IMR-90 (cell line): Measurements from ENCODE around the gene HYAL1. TPM values are rescaled to one million over a fixed set of nuclear protein-coding genes. Genes with fewer than 3 reads are reported as not detected.
A peak's percentile ranks its signal among the peaks of the same experiment; 100 is the strongest.

Source experiments
- ATAC-seq: fragments of 200-7000 bp; cut with Tn5 transposase; 2 replicates; pipeline ENCODE4 v1.9.1; 2020; ENCODE audit warnings: low read depth, mild to moderate bottlenecking, moderate library complexity
- BruUV-seq: library from RNA; stranded (reverse); fragments of 400-500 nt; replicated peaks from 2 replicates; lab custom pipeline; 2021; lab: Mats Ljungman, UMichigan
- CTCF ChIA-PET: fragments of 300-600 bp; formaldehyde crosslinking; extraction: SDS; loops from one replicate; lab custom pipeline; 2021; ENCODE audit warnings: antibody characterized with exemption; lab: Yijun Ruan, JAX
- POLR2A ChIA-PET: fragments of 300-600 bp; sonication (Branson Sonifier 250); formaldehyde crosslinking; loops from one replicate; lab custom pipeline; 2022; ENCODE audit warnings: antibody characterized with exemption; ENCODE audit not compliant: unreplicated experiment; lab: Charles Lee
- DNase-seq: peaks from one replicate; pipeline ENCODE4 v3.0.0; 2013
- H2AFZ ChIP-seq: replicated peaks from 2 replicates; pipeline ENCODE3; 2013; ENCODE audit warnings: low read length, mild to moderate bottlenecking; ENCODE audit not compliant: poor library complexity
- H2AK5ac ChIP-seq: 2 replicates; pipeline ENCODE4 v1.6.1; 2013; ENCODE audit warnings: low read depth, low read length, inconsistent platforms
- H2AK9ac ChIP-seq: replicated peaks from 2 replicates; pipeline ENCODE3; 2013; ENCODE audit warnings: mild to moderate bottlenecking, low read depth, low read length, moderate library complexity; ENCODE audit not compliant: poor library complexity
- H2BK120ac ChIP-seq: 2 replicates; pipeline ENCODE4 v1.6.1; 2013; ENCODE audit warnings: low read depth, low read length, inconsistent platforms
- H2BK15ac ChIP-seq: 3 replicates; pipeline ENCODE4 v1.6.1; 2013; ENCODE audit warnings: low read depth, low read length, inconsistent platforms
- H2BK20ac ChIP-seq: 2 replicates; pipeline ENCODE4 v1.6.1; 2013; ENCODE audit warnings: low read depth, mild to moderate bottlenecking, inconsistent platforms, low read length, moderate library complexity
- H2BK5ac ChIP-seq: 2 replicates; pipeline ENCODE4 v1.6.1; 2013; ENCODE audit warnings: mild to moderate bottlenecking, low read depth, low read length, inconsistent platforms; ENCODE audit not compliant: poor library complexity, severe bottlenecking
- H3K14ac ChIP-seq: replicated peaks from 2 replicates; pipeline ENCODE4 v1.6.1; 2013; ENCODE audit warnings: low read depth, low read length, inconsistent platforms
- H3K18ac ChIP-seq: 2 replicates; pipeline ENCODE4 v1.6.1; 2013; ENCODE audit warnings: low read depth, low read length, control low read depth
- H3K23ac ChIP-seq: 2 replicates; pipeline ENCODE4 v1.6.1; 2013; ENCODE audit warnings: low read depth, low read length, inconsistent platforms
- H3K27ac ChIP-seq: 2 replicates; pipeline ENCODE4 v1.5.1; 2013; ENCODE audit warnings: mild to moderate bottlenecking, control low read depth, low read length; ENCODE audit not compliant: insufficient read depth
- H3K27me3 ChIP-seq: 2 replicates; pipeline ENCODE4 v1.6.1; 2013; ENCODE audit warnings: low read length; ENCODE audit not compliant: control insufficient read depth, insufficient read depth
- H3K36me3 ChIP-seq: 2 replicates; pipeline ENCODE4 v1.6.1; 2013; ENCODE audit warnings: low read length, mixed read lengths; ENCODE audit not compliant: control insufficient read depth, insufficient read depth
- H3K4ac ChIP-seq: 2 replicates; pipeline ENCODE4 v1.6.1; 2013; ENCODE audit warnings: low read depth, low read length, inconsistent platforms
- H3K4me1 ChIP-seq: 2 replicates; pipeline ENCODE4 v1.6.1; 2013; ENCODE audit warnings: low read length, mixed read lengths; ENCODE audit not compliant: control insufficient read depth, insufficient read depth
- H3K4me2 ChIP-seq: 2 replicates; pipeline ENCODE4 v1.6.1; 2013; ENCODE audit warnings: low read depth, mild to moderate bottlenecking, control low read depth, low read length, moderate library complexity
- H3K4me3 ChIP-seq: 2 replicates; pipeline ENCODE4 v1.5.1; 2013; ENCODE audit warnings: low read depth, mild to moderate bottlenecking, control low read depth, low read length, moderate library complexity; ENCODE audit not compliant: insufficient read depth
- H3K56ac ChIP-seq: 2 replicates; pipeline ENCODE4 v1.6.1; 2013; ENCODE audit warnings: low read length, inconsistent platforms; ENCODE audit not compliant: insufficient read depth; ENCODE audit errors: extremely low read depth
- H3K79me1 ChIP-seq, 2 experiments: 2 replicates each; pipeline ENCODE4 v1.6.1; 2013; ENCODE audit warnings: low read length in 2 of 2, inconsistent platforms in 1 of 2, low read depth in 1 of 2
- H3K9ac ChIP-seq: 2 replicates; pipeline ENCODE4 v1.6.1; 2013; ENCODE audit warnings: low read depth, low read length, control low read depth
- H3K9me1 ChIP-seq: 2 replicates; pipeline ENCODE4 v1.6.1; 2013; ENCODE audit warnings: low read length, inconsistent platforms; ENCODE audit not compliant: insufficient read depth
- H3K9me3 ChIP-seq: 2 replicates; pipeline ENCODE4 v1.6.1; 2013; ENCODE audit warnings: low read length; ENCODE audit not compliant: control insufficient read depth, insufficient read depth
- H4K20me1 ChIP-seq: 2 replicates; pipeline ENCODE4 v1.6.1; 2013; ENCODE audit warnings: low read length, inconsistent platforms; ENCODE audit not compliant: insufficient read depth
- H4K5ac ChIP-seq: 2 replicates; pipeline ENCODE4 v1.6.1; 2013; ENCODE audit warnings: mild to moderate bottlenecking, low read depth, low read length, control low read depth
- H4K8ac ChIP-seq, 2 experiments: 2 replicates each; pipeline ENCODE4 v1.6.1; 2013; ENCODE audit warnings: low read depth in 2 of 2, low read length in 2 of 2, control low read depth in 1 of 2, inconsistent platforms in 1 of 2
- H4K91ac ChIP-seq: 2 replicates; pipeline ENCODE4 v1.6.1; 2013; ENCODE audit warnings: low read depth, low read length, inconsistent platforms; ENCODE audit not compliant: insufficient read depth
- BHLHE40 ChIP-seq: fragments of 150-350 bp; IDR thresholded peaks from 2 replicates; pipeline ENCODE4 v1.6.1; 2016; ENCODE audit warnings: mild to moderate bottlenecking, low read depth, low read length
- CEBPB ChIP-seq: IDR thresholded peaks from 2 replicates; pipeline ENCODE4 v1.6.1; 2012; ENCODE audit warnings: low read depth, low read length, improper control_type of control experiment
- CHD1 ChIP-seq: IDR thresholded peaks from 2 replicates; pipeline ENCODE4 v1.6.1; 2012; ENCODE audit warnings: low read depth, low read length, improper control_type of control experiment
- CTCF ChIP-seq: conservative IDR thresholded peaks from 2 replicates; pipeline ENCODE4 v1.5.1; 2012; ENCODE audit warnings: mild to moderate bottlenecking, low read depth, low read length, improper control_type of control experiment
- ELK1 ChIP-seq: fragments of 150-350 bp; IDR thresholded peaks from 2 replicates; pipeline ENCODE4 v1.6.1; 2016; ENCODE audit warnings: low read depth, mild to moderate bottlenecking, low read length, moderate library complexity, borderline replicate concordance
- FOS ChIP-seq: fragments of 150-350 bp; IDR thresholded peaks from 2 replicates; pipeline ENCODE4 v1.6.1; 2016; ENCODE audit warnings: low read depth, low read length
- MAFK ChIP-seq: IDR thresholded peaks from 2 replicates; pipeline ENCODE4 v1.6.1; 2012; ENCODE audit warnings: low read depth, low read length, improper control_type of control experiment
- MAZ ChIP-seq: IDR thresholded peaks from 2 replicates; pipeline ENCODE4 v1.6.1; 2012; ENCODE audit warnings: low read depth, mild to moderate bottlenecking, low read length, improper control_type of control experiment, moderate library complexity, borderline replicate concordance
- MXI1 ChIP-seq: IDR thresholded peaks from 2 replicates; pipeline ENCODE4 v1.6.1; 2012; ENCODE audit warnings: low read depth, mild to moderate bottlenecking, low read length, moderate library complexity, borderline replicate concordance
- NFE2L2 ChIP-seq: fragments of 150-350 bp; IDR thresholded peaks from 2 replicates; pipeline ENCODE4 v1.6.1; 2016; ENCODE audit warnings: low read depth, mild to moderate bottlenecking, low read length
- POLR2A ChIP-seq: IDR thresholded peaks from 2 replicates; pipeline ENCODE4 v1.6.1; 2012; ENCODE audit warnings: mild to moderate bottlenecking, low read depth, low read length
- RAD21 ChIP-seq: IDR thresholded peaks from 2 replicates; pipeline ENCODE4 v1.6.1; 2012; ENCODE audit warnings: low read length, improper control_type of control experiment
- RCOR1 ChIP-seq: IDR thresholded peaks from 2 replicates; pipeline ENCODE4 v1.6.1; 2012; ENCODE audit warnings: mild to moderate bottlenecking, low read length, improper control_type of control experiment; ENCODE audit not compliant: insufficient replicate concordance
- RFX5 ChIP-seq: IDR thresholded peaks from 2 replicates; pipeline ENCODE4 v1.8.0; 2012; ENCODE audit warnings: low read depth, mild to moderate bottlenecking, low read length, moderate library complexity
- SMC3 ChIP-seq: fragments of 150-350 bp; IDR thresholded peaks from 2 replicates; pipeline ENCODE4 v1.6.1; 2016; ENCODE audit warnings: low read depth, mild to moderate bottlenecking, antibody characterized with exemption, low read length, moderate library complexity
- WGBS, 2 experiments: methylation state at CpG; one replicate each; pipeline versions ENCODE4 v1.1.5 to v1.1.7; 2013; ENCODE audit warnings: missing lambda C conversion rate in 2 of 2; ENCODE audit not compliant: insufficient read length in 1 of 2; ENCODE audit errors: extremely low coverage in 2 of 2; 5-methylcytosine and 5-hydroxymethylcytosine counted together
- dilution Hi-C: fragments of 300-500 bp; cut with HindIII; formaldehyde crosslinking; loops from one replicate; pipeline ENCODE4 v1.14.3; 2018; ENCODE audit warnings: low sequenced_read_pairs; ENCODE audit not compliant: unreplicated experiment
- in situ Hi-C: fragments of 300-500 bp; cut with MboI; formaldehyde crosslinking; loops from 3 replicates; pipeline ENCODE4 v1.14.3; 2019; ENCODE audit warnings: low sequenced_read_pairs, inconsistent platforms, mixed read lengths
- intact Hi-C: fragments of 100-400 bp; cut with micrococcal nuclease; formaldehyde crosslinking; loops from 2 replicates; pipeline ENCODE4 v1.10.0; 2022
- polyA plus RNA-seq, 3 experiments: library from polyadenylated mRNA; depleted of rRNA; stranded (reverse); fragments of >200 nt; gene quantifications; 2 replicates each; pipeline ENCODE4 v1.2.3, GENCODE V29; 2012; ENCODE audit warnings: low replicate concordance in 1 of 3
- total RNA-seq: library from RNA; depleted of rRNA; stranded (reverse); fragments of >200 nt; gene quantifications from 2 replicates; pipeline ENCODE4 v1.2.3, GENCODE V29; 2012

Gene HYAL1
- total and polyA plus RNA-seq, 2 of the 4 experiments (the other 2 are of a cell fraction): 0.32 to 0.36 TPM

GRCh38 chr3:50336452-50337174 lies 33.2 kb upstream of the HYAL1 start:
- in situ Hi-C loops (loop anchor here (25.0 kb wide), 3 partner anchors 1051 to 1826 kb away; partner anchors contain the start of genes ABHD14B, GPR62, MANF and PCBP4), intact Hi-C loops (no loop called here), dilution Hi-C loops (no loop called here)
- H4K91ac ChIP-seq: peak overlapping the region; percentile 96
- H3K36me3 ChIP-seq: peaks cover 10% of the 10 kb centered on the region
- peak overlapping the region; percentile 94 for H2AFZ ChIP-seq
- H2BK5ac ChIP-seq: peak overlapping the region; percentile 81
- H4K5ac ChIP-seq: peak overlapping the region; percentile 26; the same call in 1 of the 2 replicates
- peak overlapping the region; percentile 73 for H3K4me3 ChIP-seq
- 0 out of 3 replicates have a peak overlapping the region, but pooled peaks have one; percentile 47 for H2BK15ac ChIP-seq
- WGBS, 2 experiments: 0% methylated on average over 27 of the region's 31 CpGs; no CpG with 5 or more reads in 1 of the 2 experiments
- ATAC-seq: peak; percentile 28
- peak overlapping the region; percentile 92 to 96 for H4K8ac ChIP-seq
- H3K4me1 ChIP-seq: peaks cover 32% of the 10 kb centered on the region
- H3K23ac ChIP-seq: peak overlapping the region; percentile 84
- peak overlapping the region; percentile 90 for H3K4ac ChIP-seq
- H3K4me2 ChIP-seq: peak overlapping the region; percentile 92
- ChIA-PET CTCF (interaction anchor here (0.8 to 1.2 kb wide), 2 partner anchors 9 to 13 kb away, joined by 4 read pairs; partner anchors contain the start of gene TUSC2), POLR2A (interaction anchor here (0.7 to 1.4 kb wide), 4 partner anchors 9 to 44 kb away, joined by 3 to 6 read pairs (median 4); partner anchors contain the start of genes IFRD2 and TUSC2)
- H4K20me1 ChIP-seq: peaks cover 46% of the 10 kb centered on the region
- H3K79me1 ChIP-seq: peaks cover 22 to 67% of the 10 kb centered on the region in 2 experiments; a peak in 3 of 4 replicates
- peak overlapping the region; percentile 84 for H3K27ac ChIP-seq
- H3K14ac ChIP-seq: peak overlapping the region; percentile 96
- H3K9me1 ChIP-seq: peaks cover 26% of the 10 kb centered on the region
- H2BK20ac ChIP-seq: no peak overlapping the region
- TSS peak; percentile 22 for BruUV-seq
- peak overlapping the region; percentile 8 for H3K18ac ChIP-seq
- H3K9ac ChIP-seq: peak overlapping the region; percentile 91
- DNase-seq: peak; percentile 28
- no peaks in the 10 kb centered on the region for H3K9me3 ChIP-seq
- H2AK5ac ChIP-seq: peak overlapping the region; percentile 96
- H3K27me3 ChIP-seq: no peaks in the 10 kb centered on the region
- peak overlapping the region; percentile 94 for H3K56ac ChIP-seq
- H2BK120ac ChIP-seq: peak overlapping the region; percentile 10; the same call in 1 of the 2 replicates
- peak overlapping the region; percentile 99 for H2AK9ac ChIP-seq
- TF ChIP-seq NFE2L2 (no peak), POLR2A (no peak), MAZ (no peak), RAD21 (no peak), RCOR1 (no peak), CEBPB (no peak), BHLHE40 (no peak), CTCF (no peak), ELK1 (no peak), RFX5 (no peak), CHD1 (no peak), MAFK (no peak), MXI1 (no peak), FOS (no peak), SMC3 (no peak)
